ENCODE measurements around the gene MRPS5.

MRPS5 gene

DNA sequence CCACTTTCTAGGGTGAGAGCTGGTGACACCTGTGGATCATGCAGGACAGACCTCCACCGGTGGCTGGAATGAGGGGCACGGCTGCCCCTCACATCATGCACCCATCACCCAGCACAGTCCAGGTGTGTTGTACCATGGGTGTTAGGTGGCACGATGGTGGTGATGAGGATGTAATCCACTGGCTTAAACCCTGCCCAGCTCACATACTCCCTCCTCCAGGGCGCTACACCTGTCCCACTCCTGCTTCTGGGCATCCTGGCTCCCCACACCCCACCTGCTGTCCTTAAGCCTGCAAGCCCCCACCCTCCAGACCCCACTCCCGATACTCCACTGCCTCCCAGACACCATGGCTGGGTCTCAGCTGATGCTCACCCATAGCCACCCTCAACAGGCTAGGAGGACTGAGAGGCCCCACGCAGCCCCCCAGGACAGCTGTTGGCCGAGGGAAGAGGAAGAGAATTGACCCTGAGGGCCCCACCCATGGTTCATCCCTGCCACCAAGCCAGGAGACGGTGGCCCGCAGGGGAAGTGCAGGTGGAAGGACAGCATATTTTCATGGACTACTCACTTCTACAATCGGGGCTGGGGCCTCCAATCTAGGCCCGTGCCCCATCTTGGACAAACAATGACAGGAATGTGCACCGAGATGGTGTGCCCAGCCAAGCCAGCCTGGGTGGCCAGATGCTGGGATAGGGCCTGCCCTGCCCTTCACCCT lies 61.8 kb downstream of the MRPS5 start:
- DNase-seq, result no peak

DNA sequence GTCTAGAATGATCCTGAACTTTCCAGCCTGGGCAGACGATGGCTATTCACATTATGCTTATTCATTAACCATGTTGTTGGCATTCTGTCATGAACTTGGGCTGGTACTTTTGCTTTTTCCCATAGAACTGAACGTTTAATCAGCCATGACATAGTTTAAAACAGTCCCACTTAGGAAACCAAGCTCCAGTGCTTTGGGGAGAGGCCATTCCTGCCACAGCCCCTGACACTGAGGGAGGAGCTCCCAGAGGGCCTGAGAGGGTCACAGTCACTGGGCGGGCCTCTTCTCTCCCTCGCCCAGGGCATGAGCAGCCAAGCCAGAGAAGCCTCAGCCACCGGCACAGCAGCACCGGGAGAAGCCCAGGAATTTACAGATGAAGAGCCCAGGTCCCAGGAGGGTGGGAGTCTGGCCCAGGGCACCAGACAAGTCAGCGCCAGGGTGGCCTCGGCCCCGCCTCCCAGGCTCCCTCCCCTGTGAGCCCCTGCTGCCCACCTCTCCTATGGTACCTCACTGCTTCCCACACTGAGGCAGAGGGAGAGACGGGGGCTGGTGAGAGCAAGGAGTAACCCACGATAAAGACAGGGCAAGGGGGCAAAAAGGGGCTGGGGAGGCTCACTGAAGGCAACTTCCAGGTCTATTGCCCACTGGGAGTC lies 62.5 kb downstream of the MRPS5 start:
- no peak for DNase-seq

DNA sequence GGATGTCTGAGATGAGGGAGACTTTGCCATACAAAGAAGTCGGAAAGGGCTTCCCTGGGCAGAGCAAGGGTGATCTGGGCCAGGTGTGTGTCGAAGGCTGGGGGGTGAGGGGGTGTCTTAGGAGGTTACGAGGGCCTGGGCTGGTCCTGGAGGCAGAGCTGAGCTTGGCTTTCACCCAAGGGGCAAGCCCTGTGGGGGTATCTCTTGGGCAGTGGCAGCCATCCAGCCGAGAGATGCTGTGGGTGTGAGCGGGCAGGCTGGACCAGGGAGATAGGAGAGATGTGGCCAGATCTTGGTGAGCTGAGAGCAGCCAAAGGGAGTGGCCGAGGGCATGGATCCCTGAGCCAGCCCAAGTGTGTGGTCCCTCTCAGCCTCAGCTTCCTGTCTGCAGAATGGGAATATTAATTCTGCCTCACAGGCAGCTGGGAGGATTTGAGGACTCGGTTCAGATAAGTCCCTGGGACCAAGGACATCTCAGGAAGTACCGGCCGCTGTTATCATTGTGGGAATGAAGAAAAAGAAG lies 63.1 kb downstream of the MRPS5 start:
- DNase-seq, result no peak

DNA sequence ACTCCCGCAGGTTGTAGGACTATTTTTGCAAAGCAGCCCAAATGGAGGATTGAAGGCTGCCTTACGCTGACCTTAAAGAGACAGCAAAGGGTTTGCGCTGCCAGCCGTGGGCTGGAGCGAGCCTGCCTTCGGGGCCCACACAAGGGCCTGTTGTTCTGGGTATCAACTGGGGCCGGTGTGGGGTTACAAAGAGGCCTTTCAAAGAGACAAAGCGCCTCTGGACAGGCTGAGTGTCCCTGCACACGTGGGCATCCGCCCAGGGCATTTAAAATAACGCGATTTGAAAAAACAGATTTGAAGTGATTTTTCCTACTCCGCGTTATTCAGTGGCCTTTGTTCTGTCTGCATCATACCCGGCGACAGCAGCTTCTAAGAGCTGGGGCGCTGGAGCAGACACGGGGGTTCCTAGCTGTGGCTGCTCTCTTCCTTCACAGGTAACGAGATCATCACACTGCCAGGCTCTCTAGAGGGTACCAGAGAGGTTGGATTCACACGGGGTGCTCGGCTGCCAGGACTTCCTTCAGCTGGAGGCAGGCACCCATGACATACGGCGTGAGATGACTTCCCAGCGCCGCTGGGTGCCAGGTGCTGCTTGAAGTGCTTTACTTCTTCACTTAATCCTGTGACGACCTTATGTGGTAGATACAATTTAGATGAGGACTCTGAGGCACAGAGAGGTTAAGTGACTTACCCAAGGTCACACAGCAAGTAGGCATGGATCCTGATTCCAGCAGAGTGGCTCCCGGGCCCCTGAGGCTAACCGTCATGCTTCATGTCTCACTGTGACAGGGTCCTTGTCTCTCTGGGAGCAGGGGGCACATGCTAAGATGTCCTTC lies 63.9 kb downstream of the MRPS5 start:
- DNase-seq, result no peak

DNA sequence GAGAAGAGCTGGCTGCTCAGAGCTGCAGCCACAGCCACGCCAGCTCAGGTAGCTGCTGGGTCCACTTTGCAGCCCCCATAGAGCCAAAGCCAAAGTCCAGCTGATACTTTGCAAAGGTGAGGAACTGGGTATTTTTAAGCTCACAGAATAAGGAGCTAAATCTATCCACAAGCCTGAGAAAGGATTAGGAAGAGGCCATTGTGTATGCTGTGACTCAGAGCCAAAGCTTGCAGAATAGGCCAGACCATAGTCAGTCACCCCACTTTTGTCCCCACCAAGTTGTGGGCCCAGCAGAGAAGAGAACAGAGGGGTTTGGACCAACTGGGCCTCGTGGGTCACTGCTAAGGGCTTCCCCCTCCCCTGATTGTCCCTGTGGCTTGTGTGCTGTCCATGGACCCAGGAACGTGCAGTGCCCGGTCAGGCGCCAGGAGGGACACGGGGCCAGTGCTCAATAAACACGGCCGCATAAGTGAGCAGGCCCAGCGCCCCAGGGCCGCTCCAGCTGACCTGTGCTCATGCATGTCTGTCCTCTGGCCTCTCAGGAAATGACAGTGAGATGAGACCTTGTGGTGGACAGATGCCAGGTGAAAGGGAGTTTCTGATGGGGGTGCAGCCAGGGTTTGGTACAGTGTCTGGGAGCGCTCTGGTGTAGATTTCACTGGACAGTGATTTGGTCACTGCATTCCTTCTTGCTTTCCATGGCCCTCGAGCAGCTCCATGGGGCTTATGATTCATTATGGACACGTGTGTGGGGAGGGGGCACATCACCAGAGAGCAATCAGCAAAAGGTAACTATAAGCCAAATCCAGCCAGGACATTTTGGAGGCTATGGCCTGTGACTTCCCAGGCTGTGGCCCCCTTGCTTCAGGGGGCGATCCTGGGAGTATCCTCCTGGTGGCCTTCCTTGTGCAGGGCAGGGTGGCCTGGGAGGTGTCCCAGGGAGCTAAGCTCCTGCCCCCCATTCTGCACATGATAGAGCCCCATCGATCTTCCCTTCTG lies 64.8 kb downstream of the MRPS5 start:
- DNase-seq, result no peak

DNA sequence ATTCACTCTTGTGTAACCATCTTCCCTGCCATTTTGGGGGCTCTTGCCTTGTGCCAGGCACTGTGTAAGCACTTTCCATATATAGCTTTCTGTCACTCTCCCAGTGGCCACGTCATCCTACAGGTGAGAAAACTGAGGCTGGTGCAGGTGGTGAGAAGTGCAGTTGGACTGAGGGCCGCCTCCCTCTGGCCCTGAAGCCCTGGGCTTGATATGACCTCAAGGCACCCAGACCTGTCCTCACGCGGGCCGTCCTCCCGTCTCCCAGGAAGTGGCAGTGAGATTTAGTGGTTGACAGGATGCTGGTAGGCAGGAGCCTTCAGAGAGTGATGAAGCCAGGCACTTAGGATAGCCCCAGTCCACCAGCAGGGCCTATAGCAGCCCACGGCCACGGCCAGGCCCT lies 65.6 kb downstream of the MRPS5 start:
- no peak for DNase-seq

DNA sequence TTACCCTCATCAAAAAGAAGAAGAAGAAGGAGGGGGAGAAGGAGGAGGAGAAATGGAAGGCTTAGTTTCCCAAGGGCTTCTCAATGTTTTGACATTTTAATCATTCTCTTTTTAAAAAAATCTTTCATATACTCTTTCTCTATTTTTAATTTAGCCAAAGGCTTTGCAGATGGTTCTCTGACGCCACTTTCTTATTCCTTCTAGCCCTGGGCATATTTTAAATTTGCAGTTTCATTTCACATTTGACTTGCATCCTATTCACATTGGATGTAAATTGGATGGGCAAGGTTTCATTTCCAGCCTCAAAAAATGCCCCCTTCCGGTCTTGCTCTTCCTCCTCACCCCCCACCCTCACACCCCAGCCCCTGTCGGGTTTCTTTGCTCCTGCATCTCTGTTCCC lies 66.3 kb downstream of the MRPS5 start:
- DNase-seq, result no peak

DNA sequence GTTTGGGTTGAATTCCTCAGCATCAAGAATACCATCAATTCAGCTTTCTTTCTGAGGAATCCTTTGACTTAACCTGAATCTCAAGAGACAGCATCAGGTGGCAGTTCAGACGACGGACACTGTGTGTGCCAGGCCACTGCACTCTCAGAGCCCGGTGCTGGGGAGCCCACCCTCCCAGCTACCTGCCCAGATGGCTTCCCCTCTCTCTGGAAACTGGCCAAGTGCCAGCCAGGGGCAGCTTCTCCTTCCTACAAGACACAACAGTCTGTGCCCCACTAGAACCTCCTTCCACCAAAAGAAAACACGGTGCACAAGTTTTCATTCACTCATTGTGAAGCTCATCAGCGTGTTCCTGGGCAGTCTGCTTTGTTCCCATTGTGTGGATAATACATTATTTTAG lies 67.6 kb downstream of the MRPS5 start:
- DNase-seq, result no peak

DNA sequence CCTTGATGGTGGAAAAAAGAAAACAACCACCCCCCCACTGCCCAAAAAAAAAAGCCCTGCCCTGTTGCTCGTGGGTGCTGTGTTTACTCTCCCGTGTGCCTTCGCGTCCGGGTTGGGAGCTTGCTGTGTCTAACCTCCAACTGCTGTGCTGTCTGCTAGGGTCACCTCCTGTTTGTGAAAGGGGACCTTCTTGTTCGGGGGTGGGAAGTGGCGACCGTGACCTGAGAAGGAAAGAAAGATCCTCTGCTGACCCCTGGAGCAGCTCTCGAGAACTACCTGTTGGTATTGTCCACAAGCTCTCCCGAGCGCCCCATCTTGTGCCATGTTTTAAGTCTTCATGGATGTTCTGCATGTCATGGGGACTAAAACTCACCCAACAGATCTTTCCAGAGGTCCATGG lies 68.1 kb downstream of the MRPS5 start:
- no peak for DNase-seq

DNA sequence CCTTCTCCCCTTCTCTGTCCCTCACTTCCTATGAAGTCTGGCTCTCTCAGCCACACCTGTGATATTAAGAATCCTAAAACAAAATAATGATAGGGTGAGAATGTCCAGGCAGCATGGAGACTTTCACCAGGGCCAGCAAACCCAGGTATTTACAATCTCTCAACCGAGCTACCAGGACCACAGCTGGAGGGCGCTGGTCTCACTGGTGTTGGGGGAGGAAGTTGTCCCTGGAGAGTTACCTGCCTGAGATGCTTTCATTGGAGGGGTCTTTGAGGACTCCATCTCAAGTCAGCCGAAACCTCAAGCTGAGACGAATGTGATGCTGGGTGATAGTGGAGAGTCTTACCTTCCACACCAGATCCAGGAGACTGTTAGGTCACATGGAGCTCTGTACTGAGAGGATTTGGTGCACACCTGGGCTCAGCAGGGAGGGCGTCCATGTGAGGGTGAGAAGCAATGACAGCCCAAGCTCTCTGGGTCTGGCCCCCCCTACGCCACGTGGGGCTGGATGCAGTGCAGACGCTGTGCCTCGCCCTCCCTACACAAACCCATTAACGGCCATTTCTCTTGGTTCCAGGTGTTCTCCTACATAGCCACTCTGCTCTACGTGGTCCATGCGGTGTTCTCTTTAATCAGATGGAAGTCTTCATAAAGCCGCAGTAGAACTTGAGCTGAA lies 68.7 kb downstream of the MRPS5 start:
- no peak for DNase-seq

DNA sequence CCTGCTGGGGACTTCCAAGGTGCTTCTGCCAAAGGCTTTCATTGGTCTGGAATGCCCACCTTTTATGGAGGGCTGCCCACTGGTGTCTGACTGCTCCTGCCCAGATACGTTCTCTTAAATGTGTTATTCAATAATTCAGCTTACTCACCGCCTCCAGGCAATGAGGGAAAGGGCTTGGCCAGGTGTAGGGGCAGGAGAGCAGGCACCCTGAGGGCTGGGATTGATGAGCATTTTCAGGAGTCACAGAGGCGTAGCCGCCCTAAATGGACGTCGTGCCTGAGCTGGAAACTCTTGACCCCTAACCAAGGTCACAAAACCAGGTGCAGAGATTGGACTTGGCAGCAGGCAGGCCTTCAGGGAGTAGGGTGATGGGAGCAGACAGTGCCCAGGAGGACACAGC lies 69.3 kb downstream of the MRPS5 start:
- DNase-seq, result no peak

DNA sequence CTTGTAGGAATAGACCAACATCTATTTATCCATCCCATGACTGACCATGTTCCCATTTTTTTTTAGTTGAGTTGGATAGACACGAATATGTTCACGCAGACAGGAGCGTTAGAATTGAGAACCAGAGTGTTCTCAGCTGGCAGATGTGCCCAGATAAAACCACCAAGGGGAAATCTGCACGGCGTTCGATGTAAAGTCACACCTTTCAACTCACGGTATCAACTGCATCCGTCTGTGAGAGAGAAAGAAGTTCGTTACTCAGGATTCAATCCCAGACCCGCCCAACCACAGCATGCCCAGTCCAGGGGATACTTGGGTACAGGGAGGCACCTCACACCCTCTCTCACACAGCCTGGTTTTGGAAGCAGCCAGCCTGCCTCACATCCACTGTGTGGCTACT lies 70.0 kb downstream of the MRPS5 start:
- no peak for DNase-seq

DNA sequence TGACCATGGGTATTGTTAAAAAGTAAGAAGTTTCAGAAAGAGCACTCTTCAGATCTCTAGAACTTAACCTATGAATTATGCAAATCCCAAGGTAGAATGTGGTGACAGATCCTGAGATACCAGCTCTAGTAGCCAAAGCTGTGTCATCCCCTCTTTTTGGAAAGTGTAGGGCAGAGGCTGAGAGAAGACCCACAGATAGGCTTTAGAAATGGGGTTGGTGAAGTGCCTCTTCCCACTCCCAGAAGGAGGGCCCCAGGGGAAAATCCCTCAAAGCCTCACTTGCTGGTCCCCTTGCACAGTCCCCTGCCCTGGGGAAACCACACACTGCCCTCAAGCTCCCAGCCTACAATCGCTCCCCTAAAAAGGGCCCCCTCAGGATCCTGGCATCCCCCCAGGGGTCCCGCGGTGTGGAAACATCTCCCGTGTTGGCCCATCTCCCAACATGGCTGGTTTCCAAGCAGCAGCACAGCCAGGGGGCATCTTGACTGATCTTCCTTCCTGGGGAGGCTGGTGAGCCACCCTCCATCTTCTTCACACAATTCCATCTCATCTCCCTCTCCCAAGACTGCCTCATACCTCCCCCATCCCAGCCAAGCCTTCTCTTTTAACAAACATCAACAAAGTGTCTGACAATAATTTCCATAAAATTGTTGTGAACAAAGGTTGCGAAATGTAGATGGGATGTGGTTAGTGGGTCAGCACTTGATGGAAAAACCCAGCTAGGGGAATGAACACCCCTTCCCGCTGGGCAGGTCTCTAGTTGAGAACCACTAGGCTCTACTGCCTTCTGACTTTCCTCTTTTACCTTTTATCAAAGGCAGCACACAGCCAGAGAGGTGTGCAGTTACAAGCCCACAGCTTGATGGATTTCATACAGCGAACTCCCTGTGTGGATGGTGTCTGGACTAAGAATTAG lies 71.0 kb downstream of the MRPS5 start:
- no peak for DNase-seq

DNA sequence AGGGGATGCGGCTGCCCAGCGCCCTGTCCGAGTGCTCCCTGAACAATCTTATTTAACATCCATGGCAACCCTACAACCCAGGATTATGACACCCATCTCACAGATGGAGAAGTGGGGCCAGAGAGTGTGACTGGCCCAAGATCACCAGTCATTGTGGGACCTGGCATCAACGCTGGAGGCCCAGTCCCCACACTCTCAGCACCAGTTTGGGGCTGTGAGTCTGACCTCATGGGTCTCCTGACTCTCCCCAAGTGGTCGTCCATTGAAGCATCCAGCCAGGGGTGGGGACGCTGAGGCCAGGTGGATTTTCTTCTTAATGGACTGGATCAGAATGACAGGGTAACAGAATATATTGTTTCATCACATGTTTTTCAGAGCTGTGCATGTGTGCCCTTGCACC lies 71.6 kb downstream of the MRPS5 start:
- DNase-seq, result no peak

DNA sequence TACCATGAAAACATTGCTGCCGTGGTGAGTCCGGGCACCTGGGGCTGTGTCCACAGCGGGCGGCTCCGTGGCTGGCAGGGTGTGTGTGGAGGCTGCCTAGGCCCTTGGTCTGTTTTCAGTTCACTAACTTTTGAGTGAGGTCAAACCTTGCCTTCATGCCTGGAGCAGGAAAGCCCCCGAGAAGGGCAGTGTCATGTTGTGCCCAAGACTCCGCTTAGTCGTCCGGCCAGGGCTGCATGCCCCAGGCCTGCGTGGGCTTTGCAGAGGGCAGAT lies 72.0 kb downstream of the MRPS5 start:
- DNase-seq, result no peak

DNA sequence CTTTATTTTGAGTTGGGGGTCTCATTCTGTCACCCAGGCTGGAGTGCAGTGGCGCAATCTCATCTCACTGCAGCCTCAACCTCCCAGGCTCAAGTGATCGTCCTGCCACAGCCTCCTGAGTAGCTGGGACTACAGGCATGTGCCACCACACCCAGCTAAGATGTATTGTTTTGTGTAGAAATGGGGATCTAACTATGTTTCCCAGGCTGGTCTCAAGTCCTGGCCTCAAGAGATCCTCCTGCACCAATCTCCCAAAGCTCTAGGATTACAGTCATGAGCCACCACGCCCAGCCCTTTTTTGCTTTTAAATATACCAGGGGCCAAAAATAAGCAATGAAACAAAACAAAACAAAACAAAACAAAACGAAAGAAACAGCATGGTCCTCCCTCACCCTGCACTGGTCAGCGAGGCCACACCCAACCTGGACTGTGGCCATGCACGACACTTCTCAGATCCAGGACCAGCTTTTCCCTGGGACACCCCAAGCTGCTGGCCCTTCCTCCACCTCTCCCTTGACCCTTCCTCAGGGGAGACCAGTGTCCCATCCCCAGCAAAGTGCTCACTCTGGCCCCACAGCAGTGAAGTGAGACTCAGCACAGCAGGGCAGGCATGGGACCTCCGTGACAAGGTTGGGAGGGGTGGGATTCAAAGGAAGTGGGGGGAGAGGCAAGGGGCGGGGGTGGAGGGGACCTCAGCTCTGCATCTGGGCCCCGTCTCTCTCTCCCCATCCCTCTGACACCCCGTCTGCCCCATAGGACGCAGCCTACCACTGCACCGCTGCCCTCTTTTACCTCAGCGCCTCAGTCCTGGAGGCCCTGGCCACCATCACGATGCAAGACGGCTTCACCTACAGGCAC lies 72.6 kb downstream of the MRPS5 start:
- DNase-seq, result no peak

DNA sequence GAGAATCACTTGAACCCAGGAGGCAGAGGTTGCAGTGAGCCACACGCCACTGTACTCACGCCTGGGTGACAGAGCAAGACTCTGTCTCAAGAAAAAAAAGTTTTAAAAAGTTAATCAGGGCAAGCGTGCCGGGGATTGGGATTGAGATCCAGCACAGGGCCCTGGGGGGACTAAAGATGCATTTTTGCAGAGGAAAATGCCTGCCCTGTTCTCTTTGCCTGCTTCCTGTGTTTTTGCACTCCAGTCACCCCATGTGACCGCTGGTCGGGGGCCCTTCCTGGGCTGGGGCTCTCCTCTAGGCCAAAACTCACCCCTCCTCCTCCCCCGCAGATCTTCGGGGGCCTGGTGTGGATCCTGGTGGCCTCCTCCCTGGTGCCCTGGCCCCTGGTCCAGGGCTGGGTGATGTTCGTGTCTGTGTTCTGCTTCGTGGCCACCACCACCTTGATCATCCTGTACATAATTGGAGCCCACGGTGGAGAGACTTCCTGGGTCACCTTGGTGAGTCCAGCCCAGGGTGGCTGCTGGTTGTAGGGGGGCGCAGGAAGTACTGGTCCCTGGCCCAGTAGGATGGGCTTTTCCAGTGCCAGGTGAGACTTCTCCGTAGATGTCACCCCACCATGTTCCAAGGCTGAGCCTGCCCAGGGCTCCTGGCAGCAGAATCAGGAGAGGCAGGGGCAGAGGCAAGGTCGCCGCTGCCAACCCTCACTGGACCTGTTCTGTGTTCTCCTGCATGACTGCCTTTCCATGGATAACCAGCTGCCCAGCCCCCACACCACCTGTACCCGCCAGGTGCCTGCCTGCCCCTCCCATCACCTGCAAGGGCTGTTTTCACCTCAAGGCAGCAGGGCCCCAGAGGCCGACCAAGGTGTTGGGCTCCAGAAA lies 73.7 kb downstream of the MRPS5 start:
- no peak for DNase-seq

DNA sequence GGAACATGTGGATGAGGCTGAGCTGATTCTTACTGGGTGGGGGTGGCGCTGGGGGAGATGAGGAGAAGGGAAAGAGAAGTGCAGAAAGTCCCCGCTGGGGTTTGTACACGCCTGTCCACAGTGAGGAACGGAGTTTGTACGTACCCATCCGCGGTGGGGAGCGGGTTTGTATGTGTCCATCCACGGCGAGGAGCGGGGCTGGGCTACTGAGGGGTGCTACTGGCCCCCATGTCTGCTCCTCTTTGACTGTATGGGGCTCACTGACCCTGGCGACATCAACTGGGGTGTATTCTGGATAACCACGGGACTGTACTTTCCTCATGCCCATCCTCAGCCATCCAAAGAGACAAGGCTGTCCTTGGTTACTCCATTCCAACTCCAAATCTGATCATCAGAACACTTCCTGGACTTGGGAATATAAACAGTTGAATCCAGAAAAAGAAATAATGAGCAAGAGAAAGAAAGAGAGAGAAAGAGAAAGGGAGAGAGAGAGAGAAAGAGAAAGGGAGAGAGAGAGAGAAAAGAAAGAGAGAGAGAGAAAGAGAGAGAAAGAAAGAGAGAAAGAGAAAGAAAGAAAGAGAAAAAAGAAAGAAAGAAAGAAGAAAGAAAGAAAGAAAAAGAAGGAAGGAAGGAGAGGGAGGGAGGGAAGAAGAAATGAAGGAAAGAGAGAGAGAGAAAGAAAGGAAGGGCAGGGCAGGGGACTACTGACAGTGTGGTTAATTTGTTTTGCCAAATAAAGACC lies 75.1 kb downstream of the MRPS5 start:
- no peak for DNase-seq

Measured in stimulated activated CD4-positive, alpha-beta T cell treated with anti-CD3 and anti-CD28 coated beads, Interleukin-4, amount 100 ng/mL, for 4 hours (primary cell).